Panc1 (cell line): ENCODE data around the gene STPG3.

Experiments
- POLR2AphosphoS5 ChIP-seq: IDR thresholded peaks from 2 replicates; pipeline ENCODE4 v1.6.1; 2012; ENCODE audit warnings: mild to moderate bottlenecking, low read depth, low read length, moderate library complexity
- SIN3A ChIP-seq: IDR thresholded peaks from 2 replicates; pipeline ENCODE4 v1.6.1; 2012; ENCODE audit warnings: low read depth, mild to moderate bottlenecking, low read length, moderate library complexity, borderline replicate concordance; ENCODE audit not compliant: insufficient read depth
- TF ChIP-seq, protein P1 (sequence below): fragments of 450-650 bp; IDR thresholded peaks from 2 replicates; pipeline ENCODE4 v1.5.1; 2017; ENCODE audit warnings: mild to moderate bottlenecking

DNA sequence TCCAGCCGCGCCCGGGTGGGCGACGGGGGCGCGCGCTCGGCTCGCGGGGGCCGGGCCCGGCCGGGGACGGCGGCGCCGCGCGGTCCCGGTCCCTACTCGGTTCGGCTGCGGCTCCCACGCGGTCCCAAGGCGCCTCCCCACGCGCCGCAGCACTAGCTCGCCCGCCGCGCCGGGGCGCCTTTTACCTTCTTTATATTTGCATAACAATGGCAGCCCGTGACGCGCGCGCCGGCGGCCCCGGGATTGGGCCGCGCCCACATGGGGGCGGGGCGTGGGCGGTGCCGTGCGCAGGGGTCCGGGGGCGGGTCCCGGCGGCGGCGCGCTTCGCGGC, 51.0 kb downstream of the STPG3 start, which contains the start of gene NRARP:
- TF ChIP-seq, protein P1, sequence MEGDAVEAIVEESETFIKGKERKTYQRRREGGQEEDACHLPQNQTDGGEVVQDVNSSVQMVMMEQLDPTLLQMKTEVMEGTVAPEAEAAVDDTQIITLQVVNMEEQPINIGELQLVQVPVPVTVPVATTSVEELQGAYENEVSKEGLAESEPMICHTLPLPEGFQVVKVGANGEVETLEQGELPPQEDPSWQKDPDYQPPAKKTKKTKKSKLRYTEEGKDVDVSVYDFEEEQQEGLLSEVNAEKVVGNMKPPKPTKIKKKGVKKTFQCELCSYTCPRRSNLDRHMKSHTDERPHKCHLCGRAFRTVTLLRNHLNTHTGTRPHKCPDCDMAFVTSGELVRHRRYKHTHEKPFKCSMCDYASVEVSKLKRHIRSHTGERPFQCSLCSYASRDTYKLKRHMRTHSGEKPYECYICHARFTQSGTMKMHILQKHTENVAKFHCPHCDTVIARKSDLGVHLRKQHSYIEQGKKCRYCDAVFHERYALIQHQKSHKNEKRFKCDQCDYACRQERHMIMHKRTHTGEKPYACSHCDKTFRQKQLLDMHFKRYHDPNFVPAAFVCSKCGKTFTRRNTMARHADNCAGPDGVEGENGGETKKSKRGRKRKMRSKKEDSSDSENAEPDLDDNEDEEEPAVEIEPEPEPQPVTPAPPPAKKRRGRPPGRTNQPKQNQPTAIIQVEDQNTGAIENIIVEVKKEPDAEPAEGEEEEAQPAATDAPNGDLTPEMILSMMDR: no peak
- TF ChIP-seq SIN3A: no peak
- TF ChIP-seq POLR2AphosphoS5: peak; percentile 90
